Neuron (in vitro differentiated cells): ENCODE data around the gene SYT5.
"Not testable (repeated sequence)": the region's sequence is repeated elsewhere in the genome, so short reads cannot be mapped to it uniquely, and the experiment has no call there.

Source experiments
- H2AFZ ChIP-seq: one replicate; pipeline ENCODE4 v1.6.1; 2013; ENCODE audit warnings: low read depth, mild to moderate bottlenecking, inconsistent platforms, low read length, moderate library complexity
- H3K27me3 ChIP-seq: one replicate; pipeline ENCODE4 v1.6.1; 2013; ENCODE audit warnings: low read length; ENCODE audit not compliant: insufficient read depth
- H3K36me3 ChIP-seq: one replicate; pipeline ENCODE4 v1.6.1; 2013; ENCODE audit warnings: low read length; ENCODE audit not compliant: insufficient read depth
- H3K4me1 ChIP-seq: one replicate; pipeline ENCODE4 v1.6.1; 2013; ENCODE audit warnings: low read length; ENCODE audit not compliant: insufficient read depth
- H3K4me3 ChIP-seq: 2 replicates; pipeline ENCODE4 v1.5.1; 2013; ENCODE audit warnings: mild to moderate bottlenecking, low read length, moderate library complexity
- H3K9me3 ChIP-seq: one replicate; pipeline ENCODE4 v1.6.1; 2013; ENCODE audit warnings: low read length

SYT5 gene

GRCh38 chr19:55172741-55173140 lies 7.3 kb downstream of the SYT5 start:
- peaks cover 7% of the 10 kb centered on the region for H3K27me3 ChIP-seq
- H3K4me3 ChIP-seq: no peak overlapping the region
- H3K9me3 ChIP-seq: peaks cover 8% of the 10 kb centered on the region

GRCh38 chr19:55172318-55172717 lies 7.8 kb downstream of the SYT5 start:
- not testable (repeated sequence) for H3K36me3 ChIP-seq, H3K4me3 ChIP-seq, H2AFZ ChIP-seq, H3K9me3 ChIP-seq, H3K27me3 ChIP-seq, H3K4me1 ChIP-seq

More at GRCh38 chr19:55172741-55173140, 7.3 kb downstream of the SYT5 start:
- H3K36me3 ChIP-seq: no peaks in the 10 kb centered on the region
- H3K4me1 ChIP-seq: peaks cover 6% of the 10 kb centered on the region
- no peak overlapping the region for H2AFZ ChIP-seq

- H3K36me3 ChIP-seq: no peaks in the 10 kb centered on the region
- H3K4me1 ChIP-seq: peaks cover 12% of the 10 kb centered on the region
- H3K27me3 ChIP-seq: peaks cover 7% of the 10 kb centered on the region
- H2AFZ ChIP-seq: no peak overlapping the region
- H3K4me3 ChIP-seq: no peak overlapping the region
- H3K9me3 ChIP-seq: peaks cover 8% of the 10 kb centered on the region
These were observed 8.6 kb downstream of the SYT5 start for GRCh38 chr19:55171440-55171839.

- Histone ChIP-seq H3K9me3 (no peaks in the 10 kb centered on the region), H2AFZ (no peak overlapping the region), H3K27me3 (peaks cover 7% of the 10 kb centered on the region), H3K36me3 (no peaks in the 10 kb centered on the region), H3K4me1 (peaks cover 12% of the 10 kb centered on the region), H3K4me3 (no peak overlapping the region)
These were observed 11.0 kb downstream of the SYT5 start for GRCh38 chr19:55169136-55169535.

GRCh38 chr19:55166530-55167268 lies 13.4 kb downstream of the SYT5 start, which contains the start of gene DNAAF3:
Gene DNAAF3, minus strand, starts transcription at chr19:55166613. Its CDS starts 200 bp downstream, at chr19:55166413.
- Histone ChIP-seq H3K27me3 (peaks cover 9% of the 10 kb centered on the region), H3K4me3 (peak within 1 kb of the TSS; percentile 55), H3K9me3 (no peaks in the 10 kb centered on the region), H2AFZ (peak within 1 kb of the TSS; percentile 35), H3K36me3 (no peaks in the 10 kb centered on the region), H3K4me1 (peaks cover 6% of the 10 kb centered on the region)

GRCh38 chr19:55165952-55166529 lies 14.0 kb downstream of the SYT5 start:
- Histone ChIP-seq H2AFZ (no peak overlapping the region), H3K27me3 (peaks cover 13% of the 10 kb centered on the region)

GRCh38 chr19:55161571-55162322 lies 18.3 kb downstream of the SYT5 start:
- H3K9me3 ChIP-seq: no peaks in the 10 kb centered on the region
- H3K36me3 ChIP-seq: no peaks in the 10 kb centered on the region
- peaks cover 35% of the 10 kb centered on the region for H3K27me3 ChIP-seq
- H3K4me1 ChIP-seq: peaks cover 2% of the 10 kb centered on the region
- no peak overlapping the region for H3K4me3 ChIP-seq
- no peak overlapping the region for H2AFZ ChIP-seq

More at GRCh38 chr19:55165952-55166529, 14.0 kb downstream of the SYT5 start:
- H3K4me1 ChIP-seq: peaks cover 6% of the 10 kb centered on the region
- H3K36me3 ChIP-seq: no peaks in the 10 kb centered on the region
- peak overlapping the region; percentile 55 for H3K4me3 ChIP-seq
- H3K9me3 ChIP-seq: no peaks in the 10 kb centered on the region

- no peak overlapping the region for H2AFZ ChIP-seq
- H3K36me3 ChIP-seq: no peaks in the 10 kb centered on the region
- H3K4me1 ChIP-seq: peaks cover 4% of the 10 kb centered on the region
- peaks cover 38% of the 10 kb centered on the region for H3K27me3 ChIP-seq
- H3K4me3 ChIP-seq: no peak overlapping the region
- no peaks in the 10 kb centered on the region for H3K9me3 ChIP-seq
These were observed 19.1 kb downstream of the SYT5 start for GRCh38 chr19:55160986-55161365.

- no peak overlapping the region for H2AFZ ChIP-seq
- peaks cover 38% of the 10 kb centered on the region for H3K27me3 ChIP-seq
- H3K4me3 ChIP-seq: no peak overlapping the region
- no peaks in the 10 kb centered on the region for H3K9me3 ChIP-seq
- H3K36me3 ChIP-seq: no peaks in the 10 kb centered on the region
- peaks cover 4% of the 10 kb centered on the region for H3K4me1 ChIP-seq
These were observed 19.7 kb downstream of the SYT5 start for GRCh38 chr19:55160128-55160985.

GRCh38 chr19:55158848-55159749 lies 21.0 kb downstream of the SYT5 start:
- Histone ChIP-seq H3K36me3 (no peaks in the 10 kb centered on the region), H3K4me3 (no peak overlapping the region), H3K27me3 (peaks cover 38% of the 10 kb centered on the region), H2AFZ (no peak overlapping the region), H3K4me1 (peaks cover 4% of the 10 kb centered on the region), H3K9me3 (no peaks in the 10 kb centered on the region)

- no peaks in the 10 kb centered on the region for H3K9me3 ChIP-seq
- peaks cover 4% of the 10 kb centered on the region for H3K4me1 ChIP-seq
- peaks cover 38% of the 10 kb centered on the region for H3K27me3 ChIP-seq
- H3K4me3 ChIP-seq: no peak overlapping the region
- H3K36me3 ChIP-seq: no peaks in the 10 kb centered on the region
- no peak overlapping the region for H2AFZ ChIP-seq
These were observed 21.7 kb downstream of the SYT5 start for GRCh38 chr19:55158423-55158822.
